HG02588 (cell line): Measurements from ENCODE around the gene BRD3.
A peak's percentile ranks its signal among the peaks of the same experiment; 100 is the strongest.
"Not testable (repeated sequence)": the region's sequence is repeated elsewhere in the genome, so short reads cannot be mapped to it uniquely, and the experiment has no call there.

Source experiments
- ATAC-seq: cut with Tn5 transposase; IDR thresholded peaks from one replicate; pipeline ENCODE4 v1.9.1; 2021; ENCODE audit warnings: mild to moderate bottlenecking, moderate library complexity; ENCODE audit not compliant: unreplicated experiment

The BRD3 gene

DNA sequence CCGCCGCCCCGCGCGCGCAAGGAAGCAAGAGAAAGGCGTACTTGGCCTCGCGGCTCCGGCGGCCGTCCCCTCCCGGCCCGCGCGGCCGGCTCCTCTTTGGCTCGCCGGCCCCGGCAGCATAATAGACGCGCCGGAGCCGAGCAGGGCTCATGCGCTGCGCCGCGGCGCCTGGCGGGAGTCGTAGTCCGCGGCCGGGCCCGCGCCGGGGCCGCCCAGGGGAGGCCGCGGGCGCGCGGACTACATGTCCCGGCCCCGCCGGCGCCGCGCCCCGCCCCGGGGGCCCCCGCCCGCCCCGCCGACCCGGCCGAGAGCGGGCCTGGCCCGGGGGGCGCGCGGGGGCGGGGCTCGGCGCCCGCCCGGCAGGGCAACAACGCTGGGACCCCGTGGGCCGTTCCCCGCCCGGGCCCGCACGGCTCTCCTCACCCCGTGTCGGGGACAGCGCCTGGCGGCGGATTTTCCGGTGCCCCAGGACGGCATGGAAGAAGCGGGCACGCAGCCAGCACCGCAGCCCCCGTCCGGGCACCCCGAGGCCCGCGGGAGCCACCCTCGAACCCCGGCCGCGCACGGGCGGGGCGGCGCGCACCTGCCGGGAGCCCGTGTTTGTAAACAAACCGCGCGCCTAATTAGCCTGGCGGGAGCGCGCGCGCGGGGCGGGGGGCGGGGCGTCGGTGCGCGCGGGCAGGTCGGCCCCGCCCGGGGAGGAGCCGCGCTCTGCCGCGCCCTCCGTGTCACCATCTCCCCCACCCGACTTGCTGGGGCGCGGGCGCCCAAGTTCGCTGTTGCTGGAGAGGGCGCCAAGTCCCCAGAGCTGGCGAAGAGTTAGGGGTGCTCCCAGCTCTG, at the start of gene BRD3:
Gene BRD3, minus strand, starts transcription at position 123 of the 840 bp plus-strand sequence. CDS start 14,549 bp downstream, outside the sequence.
- ATAC-seq, result peak; percentile 74

DNA sequence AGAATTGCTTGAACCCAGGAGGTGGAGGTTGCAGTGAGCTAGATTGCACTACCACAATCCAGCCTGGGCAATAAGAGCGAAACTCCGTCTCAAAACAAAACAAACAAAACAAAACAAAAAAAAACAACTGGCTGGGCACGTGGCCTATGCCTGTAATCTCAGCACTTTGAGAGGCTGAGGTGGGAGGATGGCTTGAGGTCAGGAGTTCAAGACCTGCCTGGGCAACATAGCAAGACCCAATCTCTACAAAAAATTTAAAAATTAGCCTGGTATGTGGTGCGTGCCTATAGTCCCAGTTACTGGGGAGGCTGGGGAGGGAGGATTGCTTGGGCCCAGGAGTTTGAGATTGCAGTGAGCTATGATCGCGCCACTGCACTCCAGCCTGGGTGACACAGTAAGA, 44.7 kb upstream of the BRD3 start:
- ATAC-seq, result no peak

- ATAC-seq, result no peak
These were observed 43.2 kb upstream of the BRD3 start for GRCh38 chr9:134111064-134111463.

GRCh38 chr9:134103391-134103998, 35.7 kb upstream of the BRD3 start:
- ATAC-seq, result no peak

- no peak for ATAC-seq
These were observed 33.9 kb upstream of the BRD3 start for GRCh38 chr9:134101623-134102149.

GRCh38 chr9:134101133-134101532, 33.3 kb upstream of the BRD3 start:
- not testable (repeated sequence) for ATAC-seq

GRCh38 chr9:134100040-134100439, 32.2 kb upstream of the BRD3 start:
- ATAC-seq, result no peak

DNA sequence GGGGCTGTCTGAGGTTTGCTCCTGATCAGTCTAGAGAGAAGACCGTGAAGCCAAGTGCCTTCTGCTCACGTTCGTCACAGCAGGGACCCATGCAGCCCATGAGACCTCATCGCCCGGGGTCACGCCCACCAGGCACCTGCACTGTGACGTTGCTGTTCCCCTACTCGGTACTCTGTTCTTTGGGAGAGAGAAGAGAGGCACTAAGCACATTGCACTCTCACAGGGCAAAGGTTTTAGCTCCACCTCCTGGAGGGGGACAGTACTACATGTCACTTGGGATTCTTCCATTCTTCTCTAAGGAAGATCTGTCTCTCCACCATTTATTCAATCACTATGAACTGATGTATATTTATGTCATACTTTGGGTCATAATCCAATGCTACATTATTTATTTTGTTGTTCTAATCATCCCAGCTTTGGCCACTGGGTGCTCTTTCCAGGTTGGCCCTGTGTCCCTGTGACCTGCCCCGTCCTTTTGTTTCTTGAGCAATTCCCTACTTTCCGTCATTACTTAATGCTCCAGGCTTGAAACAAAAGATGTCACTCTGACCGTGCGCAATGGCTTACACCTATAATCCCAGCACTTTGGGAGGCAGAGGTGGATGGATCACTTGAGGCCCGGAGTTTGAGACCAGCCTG, 31.4 kb upstream of the BRD3 start:
- ATAC-seq, result no peak

- no peak for ATAC-seq
These were observed 22.1 kb upstream of the BRD3 start for GRCh38 chr9:134089972-134090371.

DNA sequence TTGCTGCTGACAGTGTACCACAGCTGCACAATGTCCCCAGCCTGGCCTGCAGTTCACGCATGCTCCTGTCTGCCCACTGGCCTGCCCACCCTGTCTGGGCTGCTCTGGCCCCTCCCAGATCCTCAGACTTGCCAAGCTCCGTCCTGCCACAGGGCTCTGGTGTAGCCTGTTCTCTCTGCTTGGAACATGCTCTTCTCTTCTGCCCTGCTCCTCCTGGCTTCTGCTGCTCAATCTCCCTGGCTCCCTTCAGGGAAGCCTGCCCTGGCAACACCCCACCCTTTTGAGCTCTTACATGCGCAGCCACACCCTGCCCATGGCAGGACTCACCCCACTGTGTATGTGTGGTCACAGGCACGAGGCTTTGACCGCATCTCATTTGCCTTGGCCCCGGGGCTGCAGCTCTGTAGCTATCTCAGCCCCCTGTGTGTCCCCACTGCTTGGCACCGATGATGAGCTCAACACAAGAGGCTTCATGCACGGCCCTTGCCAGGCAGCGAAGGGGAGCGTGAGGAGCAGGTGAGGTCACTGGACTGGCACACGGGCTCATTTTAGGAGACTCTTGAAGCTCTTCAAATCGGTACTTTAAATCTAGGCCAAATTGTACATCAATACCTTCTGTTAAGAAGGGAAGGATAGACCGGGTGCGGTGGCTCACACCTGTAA, 20.4 kb upstream of the BRD3 start:
- no peak for ATAC-seq

DNA sequence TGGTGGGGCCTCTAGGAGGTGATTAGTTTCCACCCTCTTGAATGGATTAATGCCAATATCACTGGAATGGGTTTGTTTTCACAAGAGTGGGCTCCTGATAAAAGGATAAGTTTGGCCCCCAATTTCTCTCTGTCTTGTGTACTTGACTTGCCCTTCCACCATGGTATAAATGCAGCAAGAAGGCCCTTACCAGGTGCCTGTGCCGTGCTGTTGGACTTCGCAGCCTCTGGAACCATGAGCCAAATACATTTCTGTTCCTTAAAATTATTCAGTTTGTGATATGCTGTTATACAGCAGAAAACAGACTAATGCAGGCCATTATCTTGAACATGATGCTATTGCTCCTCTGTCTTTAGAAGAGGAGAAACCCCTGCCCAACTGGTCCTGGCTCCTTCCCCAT, 17.8 kb upstream of the BRD3 start:
- no peak for ATAC-seq

- ATAC-seq, result no peak
These were observed 15.6 kb upstream of the BRD3 start for GRCh38 chr9:134083451-134083850.

- no peak for ATAC-seq
These were observed 8.8 kb upstream of the BRD3 start for GRCh38 chr9:134076644-134077043.

DNA sequence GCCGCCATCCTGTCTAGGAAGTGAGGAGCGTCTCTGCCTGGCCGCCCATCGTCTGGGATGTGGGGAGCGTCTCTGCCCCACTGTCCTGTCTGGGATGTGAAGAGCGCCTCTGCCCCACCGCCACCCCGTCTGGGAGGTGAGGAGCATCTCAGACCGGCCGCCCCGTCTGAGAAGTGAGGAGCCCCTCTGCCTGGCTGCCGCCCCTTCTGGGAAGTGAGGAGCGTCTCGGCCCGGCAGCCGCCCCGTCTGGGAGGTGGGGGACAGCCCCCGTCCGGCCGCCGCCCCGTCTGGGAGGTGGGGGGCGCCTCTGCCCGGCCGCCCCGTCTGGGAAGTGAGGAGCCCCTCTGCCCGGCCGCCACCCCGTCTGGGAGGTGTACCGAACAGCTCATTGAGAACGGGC, 7.9 kb upstream of the BRD3 start:
- ATAC-seq, result not testable (repeated sequence)

- no peak for ATAC-seq
These were observed 5.7 kb upstream of the BRD3 start for GRCh38 chr9:134073500-134073899.

- ATAC-seq, result not testable (repeated sequence)
These were observed 4.9 kb upstream of the BRD3 start for GRCh38 chr9:134072683-134073082.

- no peak for ATAC-seq
These were observed 3.3 kb upstream of the BRD3 start for GRCh38 chr9:134071149-134071548.

- no peak for ATAC-seq
These were observed 1.9 kb upstream of the BRD3 start for GRCh38 chr9:134069480-134070399.

- ATAC-seq, result no peak
These were observed 1.1 kb upstream of the BRD3 start for GRCh38 chr9:134068744-134069479.
